Measurements from ENCODE around the gene EXD3. TPM values are rescaled to one million over a fixed set of nuclear protein-coding genes. Genes with fewer than 3 reads are reported as not detected.

EXD3 gene
- total RNA-seq, 1 donor from 2014 or later: 9.2 TPM

GRCh38 chr9:137428841-137429545, 6.0 kb upstream of the EXD3 start:
- H3K9me3 ChIP-seq (replicated peaks): no peaks in the 10 kb centered on the region
- no peaks in the 10 kb centered on the region for H3K36me3 ChIP-seq
- no peak for DNase-seq
- no peak overlapping the region for H3K27ac ChIP-seq (replicated peaks)
- TF ChIP-seq CTCF (IDR thresholded peaks at IDR 0.05; ENCODE audit: borderline replicate concordance): no peak
- intact Hi-C loops (cut with micrococcal nuclease): no loop called here
- H3K4me3 ChIP-seq: no peak overlapping the region
- no peaks in the 10 kb centered on the region for H3K27me3 ChIP-seq (ENCODE audit: low read depth)
- H3K4me1 ChIP-seq: peaks cover 20% of the 10 kb centered on the region

GRCh38 chr9:137428311-137428630, 5.3 kb upstream of the EXD3 start:
- no peaks in the 10 kb centered on the region for H3K36me3 ChIP-seq
- H3K4me3 ChIP-seq: no peak overlapping the region
- peaks cover 27% of the 10 kb centered on the region for H3K4me1 ChIP-seq
- no peak overlapping the region for H3K27ac ChIP-seq (replicated peaks)
- no peak for TF ChIP-seq CTCF (IDR thresholded peaks at IDR 0.05; ENCODE audit: borderline replicate concordance)
- H3K9me3 ChIP-seq (replicated peaks): no peaks in the 10 kb centered on the region
- DNase-seq: no peak
- H3K27me3 ChIP-seq (ENCODE audit: low read depth): no peaks in the 10 kb centered on the region
- intact Hi-C loops (cut with micrococcal nuclease): no loop called here

GRCh38 chr9:137427454-137428310, 4.7 kb upstream of the EXD3 start:
- H3K9me3 ChIP-seq (replicated peaks): no peaks in the 10 kb centered on the region
- peaks cover 29% of the 10 kb centered on the region for H3K4me1 ChIP-seq
- DNase-seq: no peak
- no peaks in the 10 kb centered on the region for H3K27me3 ChIP-seq (ENCODE audit: low read depth)
- intact Hi-C loops (cut with micrococcal nuclease): no loop called here
- H3K36me3 ChIP-seq: no peaks in the 10 kb centered on the region
- TF ChIP-seq CTCF (IDR thresholded peaks at IDR 0.05; ENCODE audit: borderline replicate concordance): no peak
- H3K27ac ChIP-seq (replicated peaks): no peak overlapping the region
- H3K4me3 ChIP-seq: no peak overlapping the region

- peak; percentile 16 for DNase-seq
- Histone ChIP-seq H3K9me3 (replicated peaks) (no peaks in the 10 kb centered on the region), H3K36me3 (no peaks in the 10 kb centered on the region), H3K4me3 (no peak overlapping the region), H3K27me3 (ENCODE audit: low read depth) (no peaks in the 10 kb centered on the region), H3K4me1 (peaks cover 44% of the 10 kb centered on the region), H3K27ac (replicated peaks) (peak overlapping the region; percentile 54)
- TF ChIP-seq CTCF (IDR thresholded peaks at IDR 0.05; ENCODE audit: borderline replicate concordance): no peak
- intact Hi-C loops (cut with micrococcal nuclease): no loop called here
These were observed 3.2 kb upstream of the EXD3 start for GRCh38 chr9:137426018-137426681.

GRCh38 chr9:137423514-137424291, 741 bp upstream of the EXD3 start:
- intact Hi-C loops (cut with micrococcal nuclease): no loop called here
- no peaks in the 10 kb centered on the region for H3K9me3 ChIP-seq (replicated peaks)
- H3K4me1 ChIP-seq: peaks cover 46% of the 10 kb centered on the region
- H3K4me3 ChIP-seq: peak overlapping the region; percentile 96
- no peaks in the 10 kb centered on the region for H3K27me3 ChIP-seq (ENCODE audit: low read depth)
- H3K27ac ChIP-seq (replicated peaks): peak overlapping the region; percentile 85
- TF ChIP-seq CTCF (IDR thresholded peaks at IDR 0.05; ENCODE audit: borderline replicate concordance): peak; percentile 51
- DNase-seq: peak; percentile 24
- H3K36me3 ChIP-seq: no peaks in the 10 kb centered on the region

Data from left ventricle myocardium inferior (tissue), 1 donor.